ENCODE measurements around the gene PDSS2.

- no peak for TF ChIP-seq CTCF (IDR thresholded peaks at IDR 0.05; ENCODE audit: borderline replicate concordance, extremely low read depth, low read length, poor library complexity, severe bottlenecking)
- TF ChIP-seq EZH2 (IDR thresholded peaks at IDR 0.05; ENCODE audit: borderline replicate concordance, low read depth, low read length, severe bottlenecking), result no peak
Measured at GRCh38 chr6:107416145-107416544, 43.2 kb downstream of the PDSS2 start.
